ENCODE measurements around the gene GSPT1. TPM values are rescaled to one million over a fixed set of nuclear protein-coding genes. Genes with fewer than 3 reads are reported as not detected.
"Not testable (repeated sequence)": the region's sequence is repeated elsewhere in the genome, so short reads cannot be mapped to it uniquely, and the experiment has no call there.

GSPT1 gene
- total and polyA plus RNA-seq, 2 donors (not counting 1 experiment from before 2014, with no cell fraction given), result 20.6 to 72.6 TPM

GRCh38 chr16:11946433-11946832 is 30.7 kb upstream of the GSPT1 start:
- WGBS (ENCODE audit: insufficient coverage), result no CpG with 5 or more reads among the region's 3 CpGs
- H3K27ac Mint-ChIP-seq, result no peak overlapping the region

GRCh38 chr16:11941945-11942344 is 26.2 kb upstream of the GSPT1 start, which contains the start of gene NPIPB2:
Gene NPIPB2 (minus strand): TSS chr16:11942045. CDS start chr16:11942045, 0 bp downstream.
- WGBS (ENCODE audit: insufficient coverage), result no CpG with 5 or more reads among the region's 4 CpGs
- intact Hi-C loops (cut with micrococcal nuclease), result not testable (repeated sequence)

More at GRCh38 chr16:11946433-11946832, 30.7 kb upstream of the GSPT1 start:
- no peak overlapping the region for H3K27ac ChIP-seq (ENCODE audit: low read length in 2 of 2)
- ChIA-PET POLR2A (no interaction called here), CTCF (interaction anchor here (1.4 to 6.8 kb wide), 2 partner anchors 109 to 120 kb away, joined by 4 to 250 read pairs; no protein-coding TSS in a partner anchor)
- no peaks in the 10 kb centered on the region for H4K20me1 ChIP-seq (ENCODE audit: control insufficient read depth, insufficient read depth, low read length, poor library complexity, severe bottlenecking)
- no peak overlapping the region for H3K4me3 Mint-ChIP-seq
- no peaks in the 10 kb centered on the region for H3K27me3 Mint-ChIP-seq
- H3K9ac ChIP-seq (ENCODE audit: low read length), result no peak overlapping the region
- peaks cover 13 to 14% of the 10 kb centered on the region in 2 donors for H3K4me1 ChIP-seq (ENCODE audit: control insufficient read depth in 2 of 2, insufficient read depth in 2 of 2, low read length in 2 of 2)
- H3K9me3 Mint-ChIP-seq (ENCODE audit: insufficient read depth), result no peaks in the 10 kb centered on the region
- H3K4me1 Mint-ChIP-seq, result peaks cover 9% of the 10 kb centered on the region
- H3K27me3 ChIP-seq (replicated peaks in 1 of 4; ENCODE audit: control extremely low read depth in 1 of 4, control insufficient read depth in 3 of 4, insufficient read depth in 4 of 4, low read length in 3 of 4), result no peaks in the 10 kb centered on the region
- DNase-seq (no peak), ATAC-seq (ENCODE audit: low read depth) (no peak)
- no peaks in the 10 kb centered on the region for H3K36me3 ChIP-seq (replicated peaks in 1 of 2; ENCODE audit: control extremely low read depth in 1 of 2, control insufficient read depth in 1 of 2, extremely low read depth in 1 of 2, insufficient read depth in 2 of 2, low read length in 1 of 2)
- intact Hi-C loops (cut with micrococcal nuclease), result loop anchor here (5.0 kb wide), 1 partner anchor 36 kb away; no protein-coding TSS in a partner anchor
- H3K4me2 ChIP-seq (replicated peaks; ENCODE audit: low read depth, low read length, poor library complexity, severe bottlenecking), result no peak overlapping the region
- H2AFZ ChIP-seq (ENCODE audit: insufficient read depth, low read depth, low read length, poor library complexity, severe bottlenecking), result no peak overlapping the region
- H3K4me3 ChIP-seq (ENCODE audit: control extremely low read depth in 1 of 5, extremely low read depth in 1 of 5, insufficient read depth in 1 of 5, low read depth in 2 of 5, low read length in 4 of 5), result no peak overlapping the region
- H3K9me3 ChIP-seq (ENCODE audit: control extremely low read depth in 1 of 3, control insufficient read depth in 2 of 3, insufficient read depth in 1 of 3, low read length in 2 of 3), result no peaks in the 10 kb centered on the region
- H3K79me2 ChIP-seq (ENCODE audit: control insufficient read depth, insufficient read depth, low read length), result peaks cover 14% of the 10 kb centered on the region
- TF ChIP-seq EZH2 (IDR thresholded peaks at IDR 0.05; ENCODE audit: borderline replicate concordance, insufficient read depth, low read depth, low read length, poor library complexity, severe bottlenecking), result no peak
- TF ChIP-seq, protein P1, sequence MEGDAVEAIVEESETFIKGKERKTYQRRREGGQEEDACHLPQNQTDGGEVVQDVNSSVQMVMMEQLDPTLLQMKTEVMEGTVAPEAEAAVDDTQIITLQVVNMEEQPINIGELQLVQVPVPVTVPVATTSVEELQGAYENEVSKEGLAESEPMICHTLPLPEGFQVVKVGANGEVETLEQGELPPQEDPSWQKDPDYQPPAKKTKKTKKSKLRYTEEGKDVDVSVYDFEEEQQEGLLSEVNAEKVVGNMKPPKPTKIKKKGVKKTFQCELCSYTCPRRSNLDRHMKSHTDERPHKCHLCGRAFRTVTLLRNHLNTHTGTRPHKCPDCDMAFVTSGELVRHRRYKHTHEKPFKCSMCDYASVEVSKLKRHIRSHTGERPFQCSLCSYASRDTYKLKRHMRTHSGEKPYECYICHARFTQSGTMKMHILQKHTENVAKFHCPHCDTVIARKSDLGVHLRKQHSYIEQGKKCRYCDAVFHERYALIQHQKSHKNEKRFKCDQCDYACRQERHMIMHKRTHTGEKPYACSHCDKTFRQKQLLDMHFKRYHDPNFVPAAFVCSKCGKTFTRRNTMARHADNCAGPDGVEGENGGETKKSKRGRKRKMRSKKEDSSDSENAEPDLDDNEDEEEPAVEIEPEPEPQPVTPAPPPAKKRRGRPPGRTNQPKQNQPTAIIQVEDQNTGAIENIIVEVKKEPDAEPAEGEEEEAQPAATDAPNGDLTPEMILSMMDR (IDR thresholded peaks at IDR 0.05), result no peak

DNA sequence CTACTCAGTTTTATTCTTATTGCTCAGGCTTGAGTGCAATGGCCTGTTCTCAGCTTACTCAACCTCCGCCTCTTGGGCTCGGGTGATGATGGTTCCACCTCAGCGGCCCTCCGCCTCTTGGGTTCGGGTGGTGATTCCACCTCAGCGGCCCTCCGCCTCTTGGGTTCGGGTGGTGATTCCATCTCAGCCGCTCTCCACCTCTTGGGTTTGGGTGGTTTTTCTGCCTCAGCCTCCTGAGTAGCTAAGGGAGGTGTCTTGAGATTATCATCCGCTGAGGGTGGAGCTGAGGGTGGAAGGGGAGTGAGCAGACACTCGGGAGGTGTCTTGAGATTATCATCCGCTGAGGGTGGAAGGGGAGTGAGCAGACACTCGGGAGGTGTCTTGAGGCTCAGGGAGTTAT is 11.6 kb upstream of the GSPT1 start:
- DNase-seq; ATAC-seq (ENCODE audit: low read depth); H3K4me3 ChIP-seq (ENCODE audit: control extremely low read depth in 1 of 5, extremely low read depth in 1 of 5, insufficient read depth in 1 of 5, low read depth in 2 of 5, low read length in 4 of 5); H3K9me3 ChIP-seq (ENCODE audit: control extremely low read depth in 1 of 3, control insufficient read depth in 2 of 3, insufficient read depth in 1 of 3, low read length in 2 of 3); H3K9ac ChIP-seq (ENCODE audit: low read length); H3K79me2 ChIP-seq (ENCODE audit: control insufficient read depth, insufficient read depth, low read length); H3K4me3 Mint-ChIP-seq; H4K20me1 ChIP-seq (ENCODE audit: control insufficient read depth, insufficient read depth, low read length, poor library complexity, severe bottlenecking); H3K27me3 Mint-ChIP-seq; H3K9me3 Mint-ChIP-seq (ENCODE audit: insufficient read depth); intact Hi-C loops (cut with micrococcal nuclease); H3K4me1 Mint-ChIP-seq; H3K36me3 ChIP-seq (replicated peaks in 1 of 2; ENCODE audit: control extremely low read depth in 1 of 2, control insufficient read depth in 1 of 2, extremely low read depth in 1 of 2, insufficient read depth in 2 of 2, low read length in 1 of 2); POLR2A ChIA-PET; H3K4me1 ChIP-seq (ENCODE audit: control insufficient read depth in 2 of 2, insufficient read depth in 2 of 2, low read length in 2 of 2); H3K4me2 ChIP-seq (replicated peaks; ENCODE audit: low read depth, low read length, poor library complexity, severe bottlenecking); CTCF ChIA-PET; H3K27me3 ChIP-seq (replicated peaks in 1 of 4; ENCODE audit: control extremely low read depth in 1 of 4, control insufficient read depth in 3 of 4, insufficient read depth in 4 of 4, low read length in 3 of 4); H3K27ac Mint-ChIP-seq; H3K27ac ChIP-seq (ENCODE audit: low read length in 2 of 2); H2AFZ ChIP-seq (ENCODE audit: insufficient read depth, low read depth, low read length, poor library complexity, severe bottlenecking): not testable (repeated sequence)
- no CpG with 5 or more reads among the region's 13 CpGs for WGBS (ENCODE audit: insufficient coverage)

More at GRCh38 chr16:11941945-11942344, 26.2 kb upstream of the GSPT1 start, which contains the start of gene NPIPB2:
- H3K4me3 ChIP-seq (ENCODE audit: control extremely low read depth in 1 of 5, extremely low read depth in 1 of 5, insufficient read depth in 1 of 5, low read depth in 2 of 5, low read length in 4 of 5); H3K9me3 ChIP-seq (ENCODE audit: control extremely low read depth in 1 of 3, control insufficient read depth in 2 of 3, insufficient read depth in 1 of 3, low read length in 2 of 3); POLR2A ChIA-PET; ATAC-seq (ENCODE audit: low read depth); H4K20me1 ChIP-seq (ENCODE audit: control insufficient read depth, insufficient read depth, low read length, poor library complexity, severe bottlenecking); H3K27me3 ChIP-seq (replicated peaks in 1 of 4; ENCODE audit: control extremely low read depth in 1 of 4, control insufficient read depth in 3 of 4, insufficient read depth in 4 of 4, low read length in 3 of 4); H3K27ac Mint-ChIP-seq; H3K4me1 ChIP-seq (ENCODE audit: control insufficient read depth in 2 of 2, insufficient read depth in 2 of 2, low read length in 2 of 2); H3K4me1 Mint-ChIP-seq; H3K27me3 Mint-ChIP-seq; H3K4me2 ChIP-seq (replicated peaks; ENCODE audit: low read depth, low read length, poor library complexity, severe bottlenecking); H2AFZ ChIP-seq (ENCODE audit: insufficient read depth, low read depth, low read length, poor library complexity, severe bottlenecking); H3K36me3 ChIP-seq (replicated peaks in 1 of 2; ENCODE audit: control extremely low read depth in 1 of 2, control insufficient read depth in 1 of 2, extremely low read depth in 1 of 2, insufficient read depth in 2 of 2, low read length in 1 of 2); CTCF ChIA-PET; H3K27ac ChIP-seq (ENCODE audit: low read length in 2 of 2); H3K4me3 Mint-ChIP-seq; H3K9me3 Mint-ChIP-seq (ENCODE audit: insufficient read depth); H3K9ac ChIP-seq (ENCODE audit: low read length); H3K79me2 ChIP-seq (ENCODE audit: control insufficient read depth, insufficient read depth, low read length); DNase-seq: not testable (repeated sequence)

All from B cell (primary cell).